ENCODE measurements around the gene FOXP1. TPM values are rescaled to one million over a fixed set of nuclear protein-coding genes. Genes with fewer than 3 reads are reported as not detected.

The FOXP1 gene
- total and polyA plus RNA-seq, 2 experiments from 2014 or later: 76.8 to 99.8 TPM

DNA sequence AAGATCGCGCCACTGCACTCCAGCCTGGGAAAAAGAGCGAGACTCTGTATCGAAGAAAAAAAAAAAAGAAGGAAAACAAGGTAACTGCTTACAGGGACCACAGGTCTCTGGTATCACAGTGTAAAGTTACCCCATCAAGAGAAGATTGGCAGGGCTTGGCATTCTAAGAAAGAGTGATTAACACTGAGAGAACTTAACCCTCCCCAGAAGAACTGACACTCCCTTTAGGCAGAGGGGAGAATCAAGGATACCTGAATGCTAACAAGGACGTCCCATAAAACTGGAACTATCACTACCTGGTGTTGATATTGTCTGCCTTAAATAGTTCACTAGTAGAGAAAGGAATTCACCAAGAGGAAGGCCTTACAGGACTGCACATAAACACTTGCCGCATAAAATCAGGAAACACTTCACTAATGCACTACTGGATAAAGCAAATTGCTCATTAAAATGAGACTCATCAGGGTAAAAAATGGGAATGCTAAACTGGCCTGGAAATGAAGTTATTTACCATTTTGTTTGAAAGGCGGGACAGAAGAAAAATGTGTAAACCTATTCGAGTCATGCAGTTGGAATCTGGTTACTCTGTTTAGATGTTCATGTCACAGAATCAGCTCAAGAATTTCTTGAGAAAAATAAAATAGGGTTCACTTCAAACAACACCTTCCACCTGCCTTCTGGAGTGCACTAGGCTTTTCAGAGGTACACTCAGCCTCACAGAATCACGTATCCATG, 121.6 kb downstream of the FOXP1 start:
- H3K4me1 ChIP-seq (ENCODE audit: insufficient read depth): peaks cover 1% of the 10 kb centered on the region
- WGBS (ENCODE audit: low lambda C conversion rate, missing lambda C conversion rate): 59% methylated on average over 9 of the region's 9 CpGs
- H3K36me3 ChIP-seq (replicated peaks; ENCODE audit: insufficient read depth, low read depth): no peaks in the 10 kb centered on the region
- H3K4me3 ChIP-seq: no peak overlapping the region
- H3K9me2 ChIP-seq (replicated peaks; ENCODE audit: insufficient read depth): no peaks in the 10 kb centered on the region
- TF ChIP-seq, protein P1, sequence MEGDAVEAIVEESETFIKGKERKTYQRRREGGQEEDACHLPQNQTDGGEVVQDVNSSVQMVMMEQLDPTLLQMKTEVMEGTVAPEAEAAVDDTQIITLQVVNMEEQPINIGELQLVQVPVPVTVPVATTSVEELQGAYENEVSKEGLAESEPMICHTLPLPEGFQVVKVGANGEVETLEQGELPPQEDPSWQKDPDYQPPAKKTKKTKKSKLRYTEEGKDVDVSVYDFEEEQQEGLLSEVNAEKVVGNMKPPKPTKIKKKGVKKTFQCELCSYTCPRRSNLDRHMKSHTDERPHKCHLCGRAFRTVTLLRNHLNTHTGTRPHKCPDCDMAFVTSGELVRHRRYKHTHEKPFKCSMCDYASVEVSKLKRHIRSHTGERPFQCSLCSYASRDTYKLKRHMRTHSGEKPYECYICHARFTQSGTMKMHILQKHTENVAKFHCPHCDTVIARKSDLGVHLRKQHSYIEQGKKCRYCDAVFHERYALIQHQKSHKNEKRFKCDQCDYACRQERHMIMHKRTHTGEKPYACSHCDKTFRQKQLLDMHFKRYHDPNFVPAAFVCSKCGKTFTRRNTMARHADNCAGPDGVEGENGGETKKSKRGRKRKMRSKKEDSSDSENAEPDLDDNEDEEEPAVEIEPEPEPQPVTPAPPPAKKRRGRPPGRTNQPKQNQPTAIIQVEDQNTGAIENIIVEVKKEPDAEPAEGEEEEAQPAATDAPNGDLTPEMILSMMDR (IDR thresholded peaks at IDR 0.05; ENCODE audit: poor library complexity): no peak
- TF ChIP-seq EZH2phosphoT487 (IDR thresholded peaks at IDR 0.05; ENCODE audit: low read depth, severe bottlenecking, unreplicated experiment) (no peak), EZH2 (IDR thresholded peaks at IDR 0.05; ENCODE audit: borderline replicate concordance) (no peak)
- H3K27ac ChIP-seq: peak overlapping the region; percentile 65
- H3K4me2 ChIP-seq: peak overlapping the region; percentile 58
- H3K9me3 ChIP-seq (ENCODE audit: low read depth): no peaks in the 10 kb centered on the region
- H3K27me3 ChIP-seq: no peaks in the 10 kb centered on the region
- no peaks in the 10 kb centered on the region for H4K20me1 ChIP-seq (ENCODE audit: insufficient read depth, poor library complexity, severe bottlenecking)
- H3K79me2 ChIP-seq: peaks cover 35% of the 10 kb centered on the region
- no peak for DNase-seq (ENCODE audit: low spot score)
- no peak overlapping the region for H2AFZ ChIP-seq

DNA sequence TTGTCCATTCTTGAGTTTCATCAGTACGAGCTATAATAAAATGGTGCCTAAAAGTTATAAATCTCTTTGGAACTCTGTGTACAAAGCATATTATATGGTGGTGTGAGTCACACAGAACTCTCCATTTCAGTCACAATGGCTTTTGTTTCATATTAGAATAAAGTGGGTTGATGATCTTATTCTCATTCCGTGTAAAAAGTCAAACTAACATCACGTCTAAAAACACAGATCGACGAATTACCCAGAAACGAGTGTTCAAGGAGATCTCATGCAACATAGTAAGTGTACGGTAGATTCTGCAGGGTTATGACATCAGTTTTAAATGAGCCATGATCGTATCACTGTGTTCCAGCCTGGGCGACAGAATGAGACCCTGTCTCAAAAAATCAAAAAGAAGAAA, 122.4 kb downstream of the FOXP1 start:
- TF ChIP-seq EZH2 (IDR thresholded peaks at IDR 0.05; ENCODE audit: borderline replicate concordance): no peak
- TF ChIP-seq, protein P1 (IDR thresholded peaks at IDR 0.05; ENCODE audit: poor library complexity): no peak
- TF ChIP-seq EZH2phosphoT487 (IDR thresholded peaks at IDR 0.05; ENCODE audit: low read depth, severe bottlenecking, unreplicated experiment): no peak
- H4K20me1 ChIP-seq (ENCODE audit: insufficient read depth, poor library complexity, severe bottlenecking): no peaks in the 10 kb centered on the region
- WGBS (ENCODE audit: low lambda C conversion rate, missing lambda C conversion rate): 84% methylated on average over 9 of the region's 9 CpGs
- H3K4me1 ChIP-seq (ENCODE audit: insufficient read depth): peaks cover 9% of the 10 kb centered on the region
- H3K9me3 ChIP-seq (ENCODE audit: low read depth): no peaks in the 10 kb centered on the region
- H3K4me2 ChIP-seq: peak overlapping the region; percentile 58
- H3K27me3 ChIP-seq: no peaks in the 10 kb centered on the region
- H3K4me3 ChIP-seq: no peak overlapping the region
- no peaks in the 10 kb centered on the region for H3K9me2 ChIP-seq (replicated peaks; ENCODE audit: insufficient read depth)
- H3K27ac ChIP-seq: peak overlapping the region; percentile 65
- no peak for DNase-seq (ENCODE audit: low spot score)
- H3K36me3 ChIP-seq (replicated peaks; ENCODE audit: insufficient read depth, low read depth): no peaks in the 10 kb centered on the region
- H3K79me2 ChIP-seq: peaks cover 43% of the 10 kb centered on the region
- no peak overlapping the region for H2AFZ ChIP-seq

DNA sequence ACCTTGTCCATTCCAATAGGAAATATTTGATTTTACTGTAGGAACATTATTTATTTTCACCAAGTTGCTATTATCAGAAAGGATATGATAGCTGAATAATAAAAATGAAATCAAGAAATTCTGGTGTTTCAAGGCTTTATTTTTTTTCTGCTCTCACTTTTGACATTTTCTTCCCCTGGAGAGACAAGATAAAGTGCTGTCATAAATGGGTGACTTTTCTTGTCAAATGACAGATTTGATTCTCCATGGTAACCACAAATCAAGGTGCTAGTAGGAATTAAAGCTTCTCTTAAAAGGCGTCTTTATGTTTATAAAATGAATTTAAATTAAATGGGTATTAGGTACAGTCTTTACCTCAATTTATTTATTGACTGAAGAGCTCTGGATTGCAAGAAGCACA, 124.6 kb downstream of the FOXP1 start:
- no peaks in the 10 kb centered on the region for H3K9me3 ChIP-seq (ENCODE audit: low read depth)
- peaks cover 53% of the 10 kb centered on the region for H3K79me2 ChIP-seq
- no peaks in the 10 kb centered on the region for H3K27me3 ChIP-seq
- H3K4me1 ChIP-seq (ENCODE audit: insufficient read depth): peaks cover 18% of the 10 kb centered on the region
- H3K9me2 ChIP-seq (replicated peaks; ENCODE audit: insufficient read depth): no peaks in the 10 kb centered on the region
- H3K4me3 ChIP-seq: no peak overlapping the region
- TF ChIP-seq EZH2phosphoT487 (IDR thresholded peaks at IDR 0.05; ENCODE audit: low read depth, severe bottlenecking, unreplicated experiment) (no peak), EZH2 (IDR thresholded peaks at IDR 0.05; ENCODE audit: borderline replicate concordance) (no peak)
- TF ChIP-seq, protein P1 (IDR thresholded peaks at IDR 0.05; ENCODE audit: poor library complexity): no peak
- no peak overlapping the region for H3K27ac ChIP-seq
- 89% methylated on average over 1 of the region's 1 CpG for WGBS (ENCODE audit: low lambda C conversion rate, missing lambda C conversion rate)
- H4K20me1 ChIP-seq (ENCODE audit: insufficient read depth, poor library complexity, severe bottlenecking): no peaks in the 10 kb centered on the region
- H3K4me2 ChIP-seq: no peak overlapping the region
- no peaks in the 10 kb centered on the region for H3K36me3 ChIP-seq (replicated peaks; ENCODE audit: insufficient read depth, low read depth)
- no peak for DNase-seq (ENCODE audit: low spot score)
- no peak overlapping the region for H2AFZ ChIP-seq
